BJ (cell line): ENCODE results near the gene SLIT1. TPM values are rescaled to one million over a fixed set of nuclear protein-coding genes. Genes with fewer than 3 reads are reported as not detected.

ENCODE experiments used
- CTCF ChIA-PET: fragments of 350-600 bp; formaldehyde crosslinking; extraction: SDS; loops from one replicate; lab custom pipeline; 2021; ENCODE audit warnings: antibody characterized with exemption, inconsistent platforms; lab: Yijun Ruan, JAX
- POLR2A ChIA-PET: fragments of 300-600 bp; sonication (Branson Sonifier 250); formaldehyde crosslinking; extraction: SDS; loops from one replicate; lab custom pipeline; 2021; ENCODE audit warnings: antibody characterized with exemption; lab: Charles Lee
- DNase-seq: peaks from one replicate; pipeline ENCODE4 v3.0.0-alpha.2; 2011; ENCODE audit warnings: low read depth
- H3K27me3 ChIP-seq: 2 replicates; pipeline ENCODE4 v1.6.0; 2011; ENCODE audit warnings: low read length; ENCODE audit not compliant: control insufficient read depth, insufficient read depth
- H3K36me3 ChIP-seq: 2 replicates; pipeline ENCODE4 v1.5.1; 2011; ENCODE audit warnings: low read length; ENCODE audit not compliant: control insufficient read depth, insufficient read depth
- H3K4me3 ChIP-seq: 2 replicates; pipeline ENCODE4 v1.5.1; 2011; ENCODE audit warnings: low read depth, mild to moderate bottlenecking, control low read depth, low read length
- CTCF ChIP-seq: IDR thresholded peaks from 2 replicates; pipeline ENCODE4 v1.5.1; 2011; ENCODE audit warnings: low read depth, mild to moderate bottlenecking, control low read depth, inconsistent platforms, low read length, moderate library complexity; ENCODE audit not compliant: insufficient read depth
- polyA plus RNA-seq: library from polyadenylated mRNA; depleted of rRNA; stranded (reverse); fragments of >200 nt; gene quantifications from 2 replicates; pipeline ENCODE4 v1.2.3, GENCODE V29; 2011; rRNA removed

The SLIT1 gene
- polyA plus RNA-seq, 1 experiment = 0.02 TPM

GRCh38 chr10:96955794-96956193, 230.0 kb downstream of the SLIT1 start:
- CTCF ChIA-PET = no interaction called here
- TF ChIP-seq CTCF = no peak
- Histone ChIP-seq H3K27me3 (no peaks in the 10 kb centered on the region), H3K4me3 (no peak overlapping the region), H3K36me3 (peaks cover 12% of the 10 kb centered on the region)
- DNase-seq = no peak
- POLR2A ChIA-PET = no interaction called here

DNA sequence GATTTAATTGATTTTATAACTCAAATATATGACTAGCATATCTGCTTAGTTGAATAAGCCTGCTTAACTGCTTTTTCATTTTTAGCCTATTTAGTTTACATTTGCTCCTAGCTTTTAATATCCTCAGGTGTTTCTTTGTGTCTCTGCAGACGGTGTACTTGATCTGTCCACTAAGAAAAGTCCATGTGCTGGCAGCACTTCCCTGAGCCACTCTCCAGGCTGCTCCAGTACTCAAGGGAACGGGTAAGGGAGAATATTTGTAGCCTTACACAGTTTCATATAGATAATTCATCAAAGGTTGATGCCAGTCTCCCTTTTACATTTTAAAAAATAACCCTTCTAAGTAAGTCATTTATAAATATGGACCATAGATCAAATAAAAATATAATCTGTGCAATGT, 233.8 kb downstream of the SLIT1 start:
- ChIA-PET POLR2A (no interaction called here), CTCF (no interaction called here)

GRCh38 chr10:96949039-96949683, 236.6 kb downstream of the SLIT1 start:
- no peaks in the 10 kb centered on the region for H3K27me3 ChIP-seq
- no peak for DNase-seq
- ChIA-PET POLR2A (no interaction called here), CTCF (interaction anchor here (0.7 to 1.4 kb wide), 2 partner anchors 8 to 574 kb away, joined by 3 read pairs; no protein-coding TSS in a partner anchor)
- H3K36me3 ChIP-seq = peaks cover 2% of the 10 kb centered on the region; the same call in 1 of the 2 replicates
- no peak for TF ChIP-seq CTCF
- no peak overlapping the region for H3K4me3 ChIP-seq

More for the DNA sequence above, 233.8 kb downstream of the SLIT1 start:
- TF ChIP-seq CTCF = no peak
- Histone ChIP-seq H3K27me3 (no peaks in the 10 kb centered on the region), H3K4me3 (no peak overlapping the region), H3K36me3 (peaks cover 12% of the 10 kb centered on the region)
- no peak for DNase-seq

Other genes starting within 250 kb of the SLIT1 start
- 2.4 and 4.9 TPM in 2 replicates for gene ARHGAP19, start 106.7 kb upstream of the SLIT1 start, polyA plus RNA-seq
- 1.1 and 1.2 TPM in 2 replicates for gene FRAT1, start 133.3 kb upstream of the SLIT1 start, polyA plus RNA-seq
- gene FRAT2, start 148.8 kb upstream of the SLIT1 start, polyA plus RNA-seq = 1.8 and 2.9 TPM in 2 replicates
- 9.3 and 16.3 TPM in 2 replicates for gene RRP12, start 215.4 kb upstream of the SLIT1 start, polyA plus RNA-seq
- gene PGAM1, start 240.2 kb upstream of the SLIT1 start, polyA plus RNA-seq = 528 and 710 TPM in 2 replicates